IMR-90 (cell line): ENCODE data around the gene MRC2. TPM values are rescaled to one million over a fixed set of nuclear protein-coding genes. Genes with fewer than 3 reads are reported as not detected.

ENCODE experiments used
- ATAC-seq: fragments of 200-7000 bp; cut with Tn5 transposase; 2 replicates; pipeline ENCODE4 v1.9.1; 2020; ENCODE audit warnings: low read depth, mild to moderate bottlenecking, moderate library complexity
- BruUV-seq: library from RNA; stranded (reverse); fragments of 400-500 nt; replicated peaks from 2 replicates; lab custom pipeline; 2021; lab: Mats Ljungman, UMichigan
- CTCF ChIA-PET: fragments of 300-600 bp; formaldehyde crosslinking; extraction: SDS; loops from one replicate; lab custom pipeline; 2021; ENCODE audit warnings: antibody characterized with exemption; lab: Yijun Ruan, JAX
- POLR2A ChIA-PET: fragments of 300-600 bp; sonication (Branson Sonifier 250); formaldehyde crosslinking; loops from one replicate; lab custom pipeline; 2022; ENCODE audit warnings: antibody characterized with exemption; ENCODE audit not compliant: unreplicated experiment; lab: Charles Lee
- DNase-seq: peaks from one replicate; pipeline ENCODE4 v3.0.0; 2013
- H2AFZ ChIP-seq: replicated peaks from 2 replicates; pipeline ENCODE3; 2013; ENCODE audit warnings: low read length, mild to moderate bottlenecking; ENCODE audit not compliant: poor library complexity
- H2AK5ac ChIP-seq: 2 replicates; pipeline ENCODE4 v1.6.1; 2013; ENCODE audit warnings: low read depth, low read length, inconsistent platforms
- H2AK9ac ChIP-seq: replicated peaks from 2 replicates; pipeline ENCODE3; 2013; ENCODE audit warnings: mild to moderate bottlenecking, low read depth, low read length, moderate library complexity; ENCODE audit not compliant: poor library complexity
- H2BK120ac ChIP-seq: 2 replicates; pipeline ENCODE4 v1.6.1; 2013; ENCODE audit warnings: low read depth, low read length, inconsistent platforms
- H2BK15ac ChIP-seq: 3 replicates; pipeline ENCODE4 v1.6.1; 2013; ENCODE audit warnings: low read depth, low read length, inconsistent platforms
- H2BK20ac ChIP-seq: 2 replicates; pipeline ENCODE4 v1.6.1; 2013; ENCODE audit warnings: low read depth, mild to moderate bottlenecking, inconsistent platforms, low read length, moderate library complexity
- H2BK5ac ChIP-seq: 2 replicates; pipeline ENCODE4 v1.6.1; 2013; ENCODE audit warnings: mild to moderate bottlenecking, low read depth, low read length, inconsistent platforms; ENCODE audit not compliant: poor library complexity, severe bottlenecking
- H3K14ac ChIP-seq: replicated peaks from 2 replicates; pipeline ENCODE4 v1.6.1; 2013; ENCODE audit warnings: low read depth, low read length, inconsistent platforms
- H3K18ac ChIP-seq: 2 replicates; pipeline ENCODE4 v1.6.1; 2013; ENCODE audit warnings: low read depth, low read length, control low read depth
- H3K23ac ChIP-seq: 2 replicates; pipeline ENCODE4 v1.6.1; 2013; ENCODE audit warnings: low read depth, low read length, inconsistent platforms
- H3K27ac ChIP-seq: 2 replicates; pipeline ENCODE4 v1.5.1; 2013; ENCODE audit warnings: mild to moderate bottlenecking, control low read depth, low read length; ENCODE audit not compliant: insufficient read depth
- H3K27me3 ChIP-seq: 2 replicates; pipeline ENCODE4 v1.6.1; 2013; ENCODE audit warnings: low read length; ENCODE audit not compliant: control insufficient read depth, insufficient read depth
- H3K36me3 ChIP-seq: 2 replicates; pipeline ENCODE4 v1.6.1; 2013; ENCODE audit warnings: low read length, mixed read lengths; ENCODE audit not compliant: control insufficient read depth, insufficient read depth
- H3K4ac ChIP-seq: 2 replicates; pipeline ENCODE4 v1.6.1; 2013; ENCODE audit warnings: low read depth, low read length, inconsistent platforms
- H3K4me1 ChIP-seq: 2 replicates; pipeline ENCODE4 v1.6.1; 2013; ENCODE audit warnings: low read length, mixed read lengths; ENCODE audit not compliant: control insufficient read depth, insufficient read depth
- H3K4me2 ChIP-seq: 2 replicates; pipeline ENCODE4 v1.6.1; 2013; ENCODE audit warnings: low read depth, mild to moderate bottlenecking, control low read depth, low read length, moderate library complexity
- H3K4me3 ChIP-seq: 2 replicates; pipeline ENCODE4 v1.5.1; 2013; ENCODE audit warnings: low read depth, mild to moderate bottlenecking, control low read depth, low read length, moderate library complexity; ENCODE audit not compliant: insufficient read depth
- H3K56ac ChIP-seq: 2 replicates; pipeline ENCODE4 v1.6.1; 2013; ENCODE audit warnings: low read length, inconsistent platforms; ENCODE audit not compliant: insufficient read depth; ENCODE audit errors: extremely low read depth
- H3K79me1 ChIP-seq, 2 experiments: 2 replicates each; pipeline ENCODE4 v1.6.1; 2013; ENCODE audit warnings: low read length in 2 of 2, inconsistent platforms in 1 of 2, low read depth in 1 of 2
- H3K9ac ChIP-seq: 2 replicates; pipeline ENCODE4 v1.6.1; 2013; ENCODE audit warnings: low read depth, low read length, control low read depth
- H3K9me1 ChIP-seq: 2 replicates; pipeline ENCODE4 v1.6.1; 2013; ENCODE audit warnings: low read length, inconsistent platforms; ENCODE audit not compliant: insufficient read depth
- H3K9me3 ChIP-seq: 2 replicates; pipeline ENCODE4 v1.6.1; 2013; ENCODE audit warnings: low read length; ENCODE audit not compliant: control insufficient read depth, insufficient read depth
- H4K20me1 ChIP-seq: 2 replicates; pipeline ENCODE4 v1.6.1; 2013; ENCODE audit warnings: low read length, inconsistent platforms; ENCODE audit not compliant: insufficient read depth
- H4K5ac ChIP-seq: 2 replicates; pipeline ENCODE4 v1.6.1; 2013; ENCODE audit warnings: mild to moderate bottlenecking, low read depth, low read length, control low read depth
- H4K8ac ChIP-seq, 2 experiments: 2 replicates each; pipeline ENCODE4 v1.6.1; 2013; ENCODE audit warnings: low read depth in 2 of 2, low read length in 2 of 2, control low read depth in 1 of 2, inconsistent platforms in 1 of 2
- H4K91ac ChIP-seq: 2 replicates; pipeline ENCODE4 v1.6.1; 2013; ENCODE audit warnings: low read depth, low read length, inconsistent platforms; ENCODE audit not compliant: insufficient read depth
- BHLHE40 ChIP-seq: fragments of 150-350 bp; IDR thresholded peaks from 2 replicates; pipeline ENCODE4 v1.6.1; 2016; ENCODE audit warnings: mild to moderate bottlenecking, low read depth, low read length
- CHD1 ChIP-seq: IDR thresholded peaks from 2 replicates; pipeline ENCODE4 v1.6.1; 2012; ENCODE audit warnings: low read depth, low read length, improper control_type of control experiment
- FOS ChIP-seq: fragments of 150-350 bp; IDR thresholded peaks from 2 replicates; pipeline ENCODE4 v1.6.1; 2016; ENCODE audit warnings: low read depth, low read length
- MAFK ChIP-seq: IDR thresholded peaks from 2 replicates; pipeline ENCODE4 v1.6.1; 2012; ENCODE audit warnings: low read depth, low read length, improper control_type of control experiment
- MAZ ChIP-seq: IDR thresholded peaks from 2 replicates; pipeline ENCODE4 v1.6.1; 2012; ENCODE audit warnings: low read depth, mild to moderate bottlenecking, low read length, improper control_type of control experiment, moderate library complexity, borderline replicate concordance
- MXI1 ChIP-seq: IDR thresholded peaks from 2 replicates; pipeline ENCODE4 v1.6.1; 2012; ENCODE audit warnings: low read depth, mild to moderate bottlenecking, low read length, moderate library complexity, borderline replicate concordance
- NFE2L2 ChIP-seq: fragments of 150-350 bp; IDR thresholded peaks from 2 replicates; pipeline ENCODE4 v1.6.1; 2016; ENCODE audit warnings: low read depth, mild to moderate bottlenecking, low read length
- POLR2A ChIP-seq: IDR thresholded peaks from 2 replicates; pipeline ENCODE4 v1.6.1; 2012; ENCODE audit warnings: mild to moderate bottlenecking, low read depth, low read length
- RCOR1 ChIP-seq: IDR thresholded peaks from 2 replicates; pipeline ENCODE4 v1.6.1; 2012; ENCODE audit warnings: mild to moderate bottlenecking, low read length, improper control_type of control experiment; ENCODE audit not compliant: insufficient replicate concordance
- RFX5 ChIP-seq: IDR thresholded peaks from 2 replicates; pipeline ENCODE4 v1.8.0; 2012; ENCODE audit warnings: low read depth, mild to moderate bottlenecking, low read length, moderate library complexity
- SMC3 ChIP-seq: fragments of 150-350 bp; IDR thresholded peaks from 2 replicates; pipeline ENCODE4 v1.6.1; 2016; ENCODE audit warnings: low read depth, mild to moderate bottlenecking, antibody characterized with exemption, low read length, moderate library complexity
- WGBS, 2 experiments: methylation state at CpG; one replicate each; pipeline versions ENCODE4 v1.1.5 to v1.1.7; 2013; ENCODE audit warnings: missing lambda C conversion rate in 2 of 2; ENCODE audit not compliant: insufficient read length in 1 of 2; ENCODE audit errors: extremely low coverage in 2 of 2; 5-methylcytosine and 5-hydroxymethylcytosine counted together
- dilution Hi-C: fragments of 300-500 bp; cut with HindIII; formaldehyde crosslinking; loops from one replicate; pipeline ENCODE4 v1.14.3; 2018; ENCODE audit warnings: low sequenced_read_pairs; ENCODE audit not compliant: unreplicated experiment
- in situ Hi-C: fragments of 300-500 bp; cut with MboI; formaldehyde crosslinking; loops from 3 replicates; pipeline ENCODE4 v1.14.3; 2019; ENCODE audit warnings: low sequenced_read_pairs, inconsistent platforms, mixed read lengths
- intact Hi-C: fragments of 100-400 bp; cut with micrococcal nuclease; formaldehyde crosslinking; loops from 2 replicates; pipeline ENCODE4 v1.10.0; 2022
- polyA plus RNA-seq, 3 experiments: library from polyadenylated mRNA; depleted of rRNA; stranded (reverse); fragments of >200 nt; gene quantifications; 2 replicates each; pipeline ENCODE4 v1.2.3, GENCODE V29; 2012; ENCODE audit warnings: low replicate concordance in 1 of 3
- total RNA-seq: library from RNA; depleted of rRNA; stranded (reverse); fragments of >200 nt; gene quantifications from 2 replicates; pipeline ENCODE4 v1.2.3, GENCODE V29; 2012
- TF ChIP-seq, protein P1 (sequence below): fragments of 150-350 bp; IDR thresholded peaks from 2 replicates; pipeline ENCODE4 v1.6.1; 2017; ENCODE audit warnings: mild to moderate bottlenecking, antibody characterized with exemption, low read length, low read depth
- TF ChIP-seq, protein P2 (sequence below): fragments of 150-350 bp; IDR thresholded peaks from 2 replicates; pipeline ENCODE4 v1.6.1; 2016; ENCODE audit warnings: low read depth, mild to moderate bottlenecking, low read length, moderate library complexity, borderline replicate concordance

The MRC2 gene
- total and polyA plus RNA-seq, 2 of the 4 experiments (the other 2 are of a cell fraction), result 39.3 to 137 TPM

DNA sequence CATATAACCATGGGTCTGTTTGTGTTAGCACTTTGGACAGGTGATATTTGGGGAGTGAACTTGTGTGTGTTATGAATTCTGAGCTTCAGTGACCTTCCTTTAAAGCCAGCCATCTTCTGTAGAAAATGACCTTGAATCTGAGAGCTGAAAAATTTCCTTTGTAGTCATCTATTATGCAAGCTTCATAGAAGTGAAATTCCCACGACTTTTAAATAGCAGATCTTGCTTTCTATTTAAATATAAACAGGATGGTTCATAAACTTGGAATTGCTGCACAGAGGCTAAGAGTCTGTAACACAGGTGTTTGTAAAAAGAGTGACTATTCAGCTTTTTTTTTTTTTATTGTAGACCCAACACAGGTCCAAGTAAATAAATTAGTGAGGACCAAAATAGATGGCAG, 95.2 kb downstream of the MRC2 start:
- Histone ChIP-seq H3K9ac (no peak overlapping the region), H3K23ac (no peak overlapping the region), H4K20me1 (no peaks in the 10 kb centered on the region), H3K4me1 (peaks cover 7% of the 10 kb centered on the region), H3K9me1 (peaks cover 3% of the 10 kb centered on the region), H3K4me3 (no peak overlapping the region), H3K27me3 (no peaks in the 10 kb centered on the region), H4K8ac (no peak overlapping the region), H2BK15ac (0 out of 3 replicates have a peak overlapping the region, but pooled peaks have one; percentile 21), H3K18ac (no peak overlapping the region), H3K4ac (no peak overlapping the region), H2BK5ac (no peak overlapping the region), H2AK5ac (no peak overlapping the region), H3K56ac (no peak overlapping the region), H3K36me3 (no peaks in the 10 kb centered on the region), H3K14ac (0 out of 2 replicates have a peak overlapping the region, but pooled peaks have one; percentile 14), H2AK9ac (no peak overlapping the region), H2BK120ac (peak overlapping the region; percentile 34; the same call in 1 of the 2 replicates), H3K9me3 (no peaks in the 10 kb centered on the region), H2BK20ac (no peak overlapping the region), H2AFZ (no peak overlapping the region), H4K91ac (0 out of 2 replicates have a peak overlapping the region, but pooled peaks have one; percentile 3), H3K27ac (no peak overlapping the region), H3K4me2 (no peak overlapping the region), H4K5ac (no peak overlapping the region), H3K79me1 (no peaks in the 10 kb centered on the region; a peak in 1 of 4 replicates)
- no peak for TF ChIP-seq RFX5
- TF ChIP-seq NFE2L2, result no peak
- TF ChIP-seq RCOR1, result no peak
- TF ChIP-seq POLR2A, result no peak
- TF ChIP-seq, protein P1, sequence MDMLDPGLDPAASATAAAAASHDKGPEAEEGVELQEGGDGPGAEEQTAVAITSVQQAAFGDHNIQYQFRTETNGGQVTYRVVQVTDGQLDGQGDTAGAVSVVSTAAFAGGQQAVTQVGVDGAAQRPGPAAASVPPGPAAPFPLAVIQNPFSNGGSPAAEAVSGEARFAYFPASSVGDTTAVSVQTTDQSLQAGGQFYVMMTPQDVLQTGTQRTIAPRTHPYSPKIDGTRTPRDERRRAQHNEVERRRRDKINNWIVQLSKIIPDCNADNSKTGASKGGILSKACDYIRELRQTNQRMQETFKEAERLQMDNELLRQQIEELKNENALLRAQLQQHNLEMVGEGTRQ, result no peak
- no peak for TF ChIP-seq FOS
- no peak for TF ChIP-seq MAZ
- TF ChIP-seq, protein P2, sequence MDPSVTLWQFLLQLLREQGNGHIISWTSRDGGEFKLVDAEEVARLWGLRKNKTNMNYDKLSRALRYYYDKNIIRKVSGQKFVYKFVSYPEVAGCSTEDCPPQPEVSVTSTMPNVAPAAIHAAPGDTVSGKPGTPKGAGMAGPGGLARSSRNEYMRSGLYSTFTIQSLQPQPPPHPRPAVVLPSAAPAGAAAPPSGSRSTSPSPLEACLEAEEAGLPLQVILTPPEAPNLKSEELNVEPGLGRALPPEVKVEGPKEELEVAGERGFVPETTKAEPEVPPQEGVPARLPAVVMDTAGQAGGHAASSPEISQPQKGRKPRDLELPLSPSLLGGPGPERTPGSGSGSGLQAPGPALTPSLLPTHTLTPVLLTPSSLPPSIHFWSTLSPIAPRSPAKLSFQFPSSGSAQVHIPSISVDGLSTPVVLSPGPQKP, result no peak
- TF ChIP-seq CHD1, result no peak
- TF ChIP-seq SMC3, result no peak
- TF ChIP-seq BHLHE40, result no peak
- no peak for TF ChIP-seq MAFK
- TF ChIP-seq MXI1, result no peak
- BruUV-seq, result no TSS peak
- ChIA-PET POLR2A (no interaction called here), CTCF (interaction anchor here (0.5 kb wide), 1 partner anchor 234 kb away, joined by 4 read pairs; no protein-coding TSS in a partner anchor)
- DNase-seq (peak; percentile 43), ATAC-seq (no peak)
- no CpG with 5 or more reads among the region's 1 CpG for WGBS, 2 experiments
- dilution Hi-C loops (no loop called here), intact Hi-C loops (no loop called here), in situ Hi-C loops (no loop called here)
